T47D (cell line): ENCODE measurements around the gene CDO1.
A peak's percentile ranks its signal among the peaks of the same experiment; 100 is the strongest.

Experiments used
- DNase-seq, 2 experiments: peaks; one replicate each; pipeline versions ENCODE4 v3.0.0 to v3.0.0-alpha.2; 2011 to 2012; ENCODE audit warnings: low read depth in 1 of 2, low spot score in 1 of 2
- JUND ChIP-seq: IDR thresholded peaks from 2 replicates; pipeline ENCODE4 v1.6.1; 2012; ENCODE audit warnings: low read depth
- in situ Hi-C: cut with HindIII; loops from 2 replicates; pipeline ENCODE4 v1.10.0; 2016; ENCODE audit warnings: low sequenced_read_pairs, low pct_unique_long_range_greater_than_20kb

CDO1 gene

DNA sequence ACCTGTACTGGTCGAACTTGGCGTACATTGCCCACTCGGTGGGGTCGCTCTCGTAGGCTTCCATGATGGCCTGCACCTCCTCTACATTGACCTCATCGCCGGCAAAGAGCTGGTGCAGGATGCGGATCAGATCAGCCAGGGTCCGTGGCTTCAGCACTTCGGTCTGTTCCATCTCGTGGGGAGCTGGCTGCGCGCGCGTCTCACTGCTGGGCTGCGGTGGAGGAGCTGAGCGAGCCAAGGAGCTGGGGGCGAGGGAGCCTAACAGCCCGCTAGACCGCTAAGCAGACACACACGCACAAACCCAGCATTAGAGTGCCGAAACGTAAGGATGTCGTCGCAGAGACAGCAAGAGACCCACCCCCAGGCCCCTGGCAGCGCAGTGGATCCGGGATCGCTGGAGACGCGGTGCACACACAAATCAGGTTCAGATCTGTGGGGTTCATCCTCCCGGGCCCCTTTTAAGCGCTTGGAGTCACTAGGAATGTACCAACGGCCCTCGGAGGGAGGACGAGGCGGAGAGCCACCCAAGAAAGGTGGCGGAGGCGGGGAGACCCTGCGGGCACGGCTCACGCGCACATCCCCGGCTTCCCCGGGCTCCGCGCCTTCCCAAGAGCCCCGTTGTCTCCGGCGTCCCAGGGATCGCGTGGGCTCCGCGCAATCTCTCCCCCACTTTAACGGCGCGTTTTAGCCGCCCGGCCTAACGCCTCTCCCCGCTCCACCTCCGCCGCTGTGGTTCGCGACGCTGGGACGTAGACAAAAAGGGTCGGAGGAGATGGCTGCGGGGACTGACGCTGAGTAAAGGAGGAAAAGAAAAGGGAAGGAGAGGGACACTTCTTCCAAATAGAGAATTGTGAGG lies at the start of gene CDO1:
TSS of gene CDO1 (minus strand) at position 434 of the 856 bp plus-strand sequence. CDS start at position 172, 262 bp downstream.
- no peak for TF ChIP-seq JUND
- in situ Hi-C loops, result no loop called here
- no peak for DNase-seq

DNA sequence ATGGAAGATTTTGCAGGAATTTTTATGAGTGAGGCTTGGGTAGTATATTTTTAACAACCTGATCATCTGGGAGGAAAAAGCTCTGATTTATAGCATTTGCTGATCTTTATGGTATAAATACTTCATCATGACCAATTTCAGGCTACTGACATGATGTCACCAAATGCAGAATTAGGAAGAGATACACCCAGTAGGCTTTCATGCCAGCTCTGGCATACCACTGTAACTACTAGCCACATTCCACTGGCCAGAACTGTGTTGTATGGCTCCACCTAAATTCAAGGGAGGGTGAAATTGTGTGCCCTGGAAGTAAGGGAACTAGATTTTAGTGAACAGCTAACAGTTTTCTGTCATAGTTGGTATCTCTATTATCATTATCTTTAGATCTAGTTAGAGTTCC lies 42.9 kb upstream of the CDO1 start:
- in situ Hi-C loops, result no loop called here
- DNase-seq, result no peak
- no peak for TF ChIP-seq JUND

DNA sequence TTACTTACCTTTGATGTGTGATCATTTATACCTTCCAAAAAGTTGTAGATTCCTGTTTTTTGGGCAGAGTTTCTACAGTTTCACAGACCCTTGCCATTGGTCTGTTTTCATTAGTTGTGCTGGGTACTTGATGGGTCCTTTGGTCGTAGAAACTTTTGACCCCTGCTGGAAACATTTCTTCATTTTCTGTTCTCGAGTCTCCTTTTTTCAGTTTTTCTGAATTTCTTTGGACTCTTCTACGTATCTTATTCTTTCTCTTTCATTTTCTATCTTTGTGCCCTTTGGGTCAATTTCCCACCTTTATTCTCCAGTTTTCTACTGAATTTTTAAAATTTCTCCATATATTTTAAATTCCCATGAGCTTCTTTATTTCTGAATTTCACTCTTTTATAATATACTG lies 41.9 kb upstream of the CDO1 start:
- TF ChIP-seq JUND, result no peak
- in situ Hi-C loops, result no loop called here
- no peak for DNase-seq

DNA sequence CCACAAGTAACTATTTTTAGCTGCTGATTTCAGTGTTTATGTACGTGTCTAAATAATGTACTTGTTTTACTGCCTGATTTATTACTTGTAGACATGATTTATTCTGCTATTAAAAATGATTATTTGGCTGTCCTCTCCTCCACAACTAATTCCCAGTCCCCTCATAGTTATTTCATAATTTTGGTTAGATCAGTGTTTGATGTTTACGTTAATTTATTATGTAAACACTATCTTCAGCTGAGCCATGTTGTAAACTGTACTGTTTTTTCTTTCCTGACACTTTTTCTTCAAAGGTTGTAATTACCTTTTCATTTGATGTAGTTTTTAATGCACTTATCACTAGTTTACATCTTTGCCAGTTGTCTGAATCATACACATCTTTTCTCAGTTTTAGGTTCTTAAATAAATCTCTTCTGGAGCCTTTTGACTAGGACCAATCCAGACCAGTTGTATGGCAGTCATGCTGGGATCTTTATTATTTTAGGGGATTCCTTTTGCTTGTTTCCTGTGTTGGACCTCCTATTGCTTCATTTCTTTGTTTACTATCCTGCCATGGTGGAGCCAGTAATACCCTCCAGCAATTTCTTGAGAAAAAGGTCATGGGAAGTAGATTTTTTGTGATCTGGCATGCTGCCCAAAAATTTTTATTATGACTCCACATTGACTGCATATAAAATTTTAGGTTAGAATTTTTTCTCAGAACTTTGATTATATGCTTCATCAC lies 41.3 kb upstream of the CDO1 start:
- in situ Hi-C loops, result no loop called here
- TF ChIP-seq JUND, result no peak
- peak in 1 of 2 experiments; percentile 52 for DNase-seq

DNA sequence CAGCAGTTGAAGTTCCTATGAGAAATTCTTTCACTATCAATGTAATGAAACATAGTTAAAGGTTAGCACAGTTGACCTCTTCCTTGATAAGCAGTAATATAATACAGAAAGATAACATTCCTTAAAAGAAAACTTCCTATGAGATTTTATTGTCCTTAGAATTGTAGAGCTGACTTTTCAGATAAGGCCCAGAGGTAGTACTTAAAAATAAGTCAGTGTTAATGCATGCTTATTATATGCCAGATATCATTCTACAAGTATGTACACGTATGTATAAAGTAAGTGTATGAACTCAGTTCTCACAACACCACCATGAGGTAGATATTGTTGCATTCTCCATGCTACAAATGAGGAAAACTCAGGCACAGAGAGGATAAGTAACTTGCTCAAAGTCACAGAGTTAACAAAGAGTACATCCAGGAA lies 40.6 kb upstream of the CDO1 start:
- no peak for TF ChIP-seq JUND
- in situ Hi-C loops, result no loop called here
- no peak for DNase-seq

DNA sequence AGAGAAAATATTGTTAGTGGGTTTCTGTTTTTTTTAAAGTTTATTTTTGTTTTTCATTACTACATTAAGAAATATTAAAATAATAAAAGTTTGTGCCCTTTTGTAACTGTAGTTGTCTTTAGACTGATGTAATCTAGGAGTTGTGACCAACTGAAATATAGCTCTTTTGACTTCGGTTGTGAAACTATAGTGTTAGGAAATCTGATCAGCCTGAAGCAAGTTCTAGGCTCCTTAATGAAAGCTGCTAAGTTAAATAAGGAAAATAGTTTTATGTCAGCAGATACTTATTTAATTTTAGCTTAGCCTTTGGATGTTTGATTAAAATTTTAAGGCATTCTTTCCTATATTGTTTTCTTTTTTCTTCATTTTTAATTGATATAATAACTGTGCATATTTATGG lies 39.5 kb upstream of the CDO1 start:
- in situ Hi-C loops, result no loop called here
- DNase-seq, result peak in 1 of 2 experiments; percentile 47
- TF ChIP-seq JUND, result 0 out of 2 replicates have a peak, but pooled peaks have one; percentile 22

DNA sequence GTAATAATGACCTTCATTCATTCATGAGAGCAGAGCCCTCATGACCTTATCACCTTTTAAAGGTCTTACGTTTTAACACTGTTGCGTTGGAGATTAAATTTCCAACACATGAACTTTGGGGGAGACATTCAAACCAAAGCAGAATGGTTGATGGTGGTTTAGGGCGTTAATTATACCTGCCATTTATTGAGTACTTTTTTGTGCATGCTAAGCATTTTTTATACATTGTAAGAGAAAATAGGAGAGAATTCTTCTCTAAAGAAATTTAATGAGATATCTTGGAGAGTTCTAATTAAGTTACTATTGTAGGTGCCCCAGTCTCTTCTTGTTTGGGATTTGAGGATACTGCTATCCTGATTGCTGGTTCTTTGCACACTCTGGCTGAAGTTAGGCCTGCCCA lies 37.7 kb upstream of the CDO1 start:
- no peak for DNase-seq
- in situ Hi-C loops, result no loop called here
- no peak for TF ChIP-seq JUND

DNA sequence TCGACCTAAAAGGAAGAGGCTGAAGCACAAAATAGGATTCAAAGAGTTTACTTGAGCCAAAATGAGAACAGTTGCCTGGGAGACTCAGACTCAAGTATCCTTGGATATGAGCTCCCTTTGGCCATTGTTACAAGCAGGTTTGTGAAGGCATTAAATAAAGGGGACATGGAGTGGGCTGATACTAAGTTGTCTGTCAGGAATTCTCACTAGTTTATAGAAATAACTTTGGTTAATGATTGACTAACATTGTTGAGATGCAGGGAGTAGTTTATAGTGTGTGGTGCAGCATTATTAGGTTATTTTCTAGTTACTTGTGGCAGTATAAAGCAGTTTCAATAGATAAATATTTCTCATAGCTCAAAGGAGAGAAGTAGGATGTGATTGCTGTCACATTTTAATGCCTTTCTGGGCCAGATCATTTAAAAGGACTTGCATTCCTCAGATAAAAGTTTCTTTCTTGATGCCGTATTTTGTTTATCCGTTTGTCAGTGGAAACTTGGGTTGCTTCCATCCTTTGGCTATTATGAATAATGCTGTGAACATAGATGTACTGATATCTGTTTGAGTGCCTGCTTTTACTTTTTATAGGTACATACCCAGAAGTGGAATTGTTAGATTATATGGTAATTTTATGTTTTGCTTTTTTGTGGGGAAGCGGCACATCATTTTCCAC lies 34.4 kb upstream of the CDO1 start:
- no peak for DNase-seq
- in situ Hi-C loops, result no loop called here
- TF ChIP-seq JUND, result no peak

DNA sequence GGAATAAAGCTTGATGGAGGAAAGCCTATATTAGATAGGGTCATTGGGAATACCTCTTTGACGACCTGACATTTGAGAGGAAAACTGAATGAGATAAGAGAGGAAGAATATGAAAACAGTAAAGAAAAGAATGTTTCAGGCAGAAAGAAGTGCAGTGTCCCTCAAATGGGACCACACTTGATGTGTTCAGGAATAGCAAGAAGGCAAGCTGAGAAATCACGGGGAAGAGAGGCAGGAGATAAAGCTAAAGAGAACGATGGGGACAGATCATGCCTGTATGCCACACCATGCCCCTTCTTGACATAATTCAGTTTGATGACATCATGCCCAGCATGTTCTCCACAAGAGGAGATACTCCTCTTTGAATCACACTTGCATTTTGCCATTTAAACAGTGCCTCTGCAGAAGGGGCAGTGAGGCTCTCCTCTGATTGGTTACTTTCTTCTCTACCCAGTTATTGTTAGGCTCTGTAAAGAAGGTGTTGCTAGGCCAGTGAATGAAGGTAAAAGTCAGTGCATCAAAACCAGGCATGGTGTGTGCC lies 32.9 kb upstream of the CDO1 start:
- in situ Hi-C loops, result no loop called here

DNA sequence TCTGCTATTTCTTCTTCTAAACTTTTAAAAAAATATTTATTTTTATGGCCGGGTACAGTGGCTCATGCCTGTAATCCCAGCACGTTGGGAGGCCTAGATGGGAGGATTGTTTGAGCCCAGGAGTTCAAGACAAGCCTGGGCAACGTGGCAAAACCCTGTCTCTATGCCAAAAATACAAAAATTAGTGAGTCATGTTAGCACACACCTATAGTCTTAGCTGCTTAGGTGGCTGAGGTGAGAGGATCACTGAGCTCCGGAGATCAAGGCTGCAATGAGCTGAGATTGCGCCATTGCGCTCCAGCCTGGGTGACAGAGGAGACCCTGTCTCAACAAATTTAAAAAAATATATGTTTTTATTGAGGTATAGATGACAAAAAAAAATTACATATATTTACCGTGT lies 30.8 kb upstream of the CDO1 start:
- no peak for TF ChIP-seq JUND
- no peak for DNase-seq
- in situ Hi-C loops, result no loop called here

More for the DNA sequence above, 32.9 kb upstream of the CDO1 start:
- no peak for TF ChIP-seq JUND
- DNase-seq, result no peak

DNA sequence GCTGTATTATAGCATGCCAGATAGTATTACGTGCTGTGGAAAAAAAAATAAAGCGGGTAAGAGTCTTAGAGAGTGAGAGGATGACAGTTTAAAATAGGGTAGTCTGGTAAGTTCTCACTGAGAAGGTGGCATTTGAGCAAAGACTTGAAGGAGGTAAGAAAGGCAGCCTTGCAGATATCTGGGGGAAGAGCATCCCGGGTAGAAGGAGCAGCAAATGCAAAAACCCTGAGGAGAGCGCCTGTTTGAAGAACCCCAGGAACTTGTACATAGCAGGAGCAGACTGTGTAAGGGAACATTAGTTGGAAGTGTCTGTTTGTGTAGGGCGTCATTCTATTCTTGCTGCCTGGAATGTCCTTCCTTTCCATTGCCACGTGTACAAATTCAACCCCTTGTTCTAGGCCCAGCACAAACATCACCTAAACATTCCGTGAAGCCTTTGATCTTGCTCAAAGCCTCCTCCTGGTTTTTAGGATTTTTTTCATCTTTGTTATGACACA lies 27.9 kb upstream of the CDO1 start:
- in situ Hi-C loops, result no loop called here
- TF ChIP-seq JUND, result no peak
- no peak for DNase-seq

DNA sequence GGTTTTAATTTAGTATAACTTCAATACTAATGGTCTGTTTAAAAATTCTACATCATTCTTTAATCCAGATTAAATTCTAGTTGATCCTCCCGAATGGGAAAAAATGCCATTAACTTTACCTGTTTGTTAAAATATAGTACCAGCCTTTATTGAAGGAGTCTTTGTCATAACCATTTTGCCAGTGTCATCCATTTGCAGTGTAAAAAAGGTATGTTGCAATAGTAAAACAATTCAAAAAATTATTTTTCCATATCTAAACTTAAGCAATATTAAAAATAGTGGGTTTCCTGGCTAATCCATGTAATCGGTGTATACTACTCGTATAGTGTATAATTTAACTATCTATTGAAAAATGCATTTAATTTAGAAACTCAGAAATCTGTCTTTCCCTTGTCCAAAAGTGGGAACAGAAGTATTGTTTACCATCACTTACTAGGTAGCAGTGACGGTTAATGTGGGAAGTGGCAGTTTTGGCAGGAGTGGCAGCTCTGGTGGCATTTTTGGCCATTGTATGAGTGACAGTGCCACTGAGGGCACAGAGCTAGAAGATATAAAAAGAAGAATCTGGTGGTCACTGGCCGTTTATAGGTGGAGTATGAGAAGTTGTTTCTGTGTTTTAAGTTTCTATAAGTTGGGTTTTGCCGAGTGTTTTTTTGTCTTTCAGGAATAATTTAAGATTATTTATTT lies 27.1 kb upstream of the CDO1 start:
- in situ Hi-C loops, result no loop called here
- DNase-seq, result no peak
- TF ChIP-seq JUND, result no peak
